Lower leg skin (tissue), 3 donors: ENCODE measurements around the gene SULF2.
"Not testable (repeated sequence)": the region's sequence is repeated elsewhere in the genome, so short reads cannot be mapped to it uniquely, and the experiment has no call there.

Experiments used
- CTCF ChIP-seq, 3 donors: fragments of 450-650 bp; IDR thresholded peaks; one replicate each; pipeline ENCODE4 v1.5.1; 2016; ENCODE audit warnings: antibody characterized with exemption in 3 of 3, mild to moderate bottlenecking in 3 of 3, moderate library complexity in 2 of 3
- POLR2A ChIP-seq, 2 donors: fragments of 450-650 bp; IDR thresholded peaks; one replicate each; pipeline ENCODE4 v1.6.1; 2016 to 2017; ENCODE audit warnings: antibody characterized with exemption in 2 of 2, mild to moderate bottlenecking in 1 of 2, moderate library complexity in 1 of 2

DNA sequence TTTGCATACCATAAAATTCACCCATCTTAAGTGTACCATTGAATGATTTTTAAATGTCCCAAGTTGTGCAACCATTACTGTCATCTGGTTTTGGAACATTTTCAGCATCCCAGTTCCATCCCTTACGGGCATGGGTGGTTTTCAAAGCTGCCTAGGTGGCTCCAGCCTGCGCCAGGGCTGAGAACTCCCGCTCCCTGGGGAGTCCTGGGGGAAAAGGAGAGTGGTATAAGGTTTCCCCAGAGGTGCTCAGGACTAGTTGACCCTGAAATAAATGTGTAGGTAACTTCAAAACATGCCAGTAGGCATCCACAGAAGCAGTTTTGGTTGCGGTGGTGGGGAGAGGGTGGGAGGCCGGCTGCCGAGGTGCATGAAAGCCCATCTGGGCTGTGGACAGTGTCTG lies 9.0 kb upstream of the SULF2 start:
- TF ChIP-seq POLR2A, CTCF (IDR thresholded peaks at IDR 0.05): not testable (repeated sequence)
